HFFc6 (cell line): ENCODE measurements around the gene INO80B. TPM values are rescaled to one million over a fixed set of nuclear protein-coding genes. Genes with fewer than 3 reads are reported as not detected.
"Not testable (repeated sequence)": the region's sequence is repeated elsewhere in the genome, so short reads cannot be mapped to it uniquely, and the experiment has no call there.

Experiments used
- DNase-seq: peaks from one replicate; pipeline ENCODE4 v3.0.0-alpha.2; 2018
- H3K27ac Mint-ChIP-seq: 2 replicates; pipeline ENCODE4 v1.8.0; 2020; ENCODE audit warnings: mild to moderate bottlenecking, mixed read lengths
- H3K27me3 Mint-ChIP-seq: 2 replicates; pipeline ENCODE4 v1.8.0; 2021; ENCODE audit warnings: mild to moderate bottlenecking, moderate library complexity, mixed read lengths; ENCODE audit not compliant: insufficient read depth
- H3K36me3 Mint-ChIP-seq: 2 replicates; pipeline ENCODE4 v1.8.0; 2021; ENCODE audit warnings: low read depth, mixed read lengths
- H3K4me1 Mint-ChIP-seq: 2 replicates; pipeline ENCODE4 v1.8.0; 2020; ENCODE audit warnings: low read depth, mixed read lengths
- H3K4me3 Mint-ChIP-seq: 2 replicates; pipeline ENCODE4 v1.8.0; 2020; ENCODE audit warnings: mild to moderate bottlenecking, moderate library complexity, mixed read lengths
- H3K9me3 Mint-ChIP-seq: 2 replicates; pipeline ENCODE4 v1.8.0; 2020; ENCODE audit warnings: mild to moderate bottlenecking, mixed read lengths
- total RNA-seq, 6 experiments: library from RNA; stranded (reverse); fragmentation: NEBNext Ultra II Directional; extraction: Animal tissue kit (Norgen Biotek cat#: 25700); gene quantifications; 2 replicates in 1 of 6; 3 replicates in 5 of 6; pipeline ENCODE4 v1.2.3, GENCODE V29; 2021
- TF ChIP-seq, protein P1 (sequence below): fragments of 200-600 bp; sonication (generic); IDR thresholded peaks from 2 replicates; pipeline ENCODE4 v1.5.0; 2021; ENCODE audit warnings: antibody characterized with exemption, mild to moderate bottlenecking

The INO80B gene
- total RNA-seq, 6 experiments from 2014 or later = 18.4 to 26.9 (median 21.4) TPM

DNA sequence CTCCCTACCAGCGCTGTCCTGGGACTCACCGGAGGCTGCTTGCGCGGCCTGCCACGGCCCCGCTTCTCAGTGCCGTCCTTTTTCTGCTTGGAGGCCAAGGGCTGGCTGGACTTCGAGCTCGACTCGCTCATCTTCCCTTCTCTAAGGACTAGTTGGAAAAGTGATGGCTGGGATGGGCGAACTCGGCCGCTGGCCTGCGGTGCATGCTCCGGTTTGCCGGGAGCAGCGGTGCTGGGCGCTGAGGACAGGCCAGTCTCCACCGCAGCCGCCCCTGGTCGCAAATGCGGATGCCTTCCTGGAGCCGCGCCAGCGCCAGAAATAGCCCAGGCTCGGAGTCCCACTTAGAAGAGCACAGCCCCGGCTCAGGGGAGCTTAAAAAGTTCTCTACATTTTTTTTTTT is 36.6 kb upstream of the INO80B start:
- peaks cover 21% of the 10 kb centered on the region for H3K4me1 Mint-ChIP-seq
- no peaks in the 10 kb centered on the region for H3K36me3 Mint-ChIP-seq
- no peak for DNase-seq
- H3K9me3 Mint-ChIP-seq = no peaks in the 10 kb centered on the region
- no peak overlapping the region for H3K27ac Mint-ChIP-seq
- no peak overlapping the region for H3K4me3 Mint-ChIP-seq
- no peaks in the 10 kb centered on the region; the same call in 1 of the 2 replicates for H3K27me3 Mint-ChIP-seq
- TF ChIP-seq, protein P1, sequence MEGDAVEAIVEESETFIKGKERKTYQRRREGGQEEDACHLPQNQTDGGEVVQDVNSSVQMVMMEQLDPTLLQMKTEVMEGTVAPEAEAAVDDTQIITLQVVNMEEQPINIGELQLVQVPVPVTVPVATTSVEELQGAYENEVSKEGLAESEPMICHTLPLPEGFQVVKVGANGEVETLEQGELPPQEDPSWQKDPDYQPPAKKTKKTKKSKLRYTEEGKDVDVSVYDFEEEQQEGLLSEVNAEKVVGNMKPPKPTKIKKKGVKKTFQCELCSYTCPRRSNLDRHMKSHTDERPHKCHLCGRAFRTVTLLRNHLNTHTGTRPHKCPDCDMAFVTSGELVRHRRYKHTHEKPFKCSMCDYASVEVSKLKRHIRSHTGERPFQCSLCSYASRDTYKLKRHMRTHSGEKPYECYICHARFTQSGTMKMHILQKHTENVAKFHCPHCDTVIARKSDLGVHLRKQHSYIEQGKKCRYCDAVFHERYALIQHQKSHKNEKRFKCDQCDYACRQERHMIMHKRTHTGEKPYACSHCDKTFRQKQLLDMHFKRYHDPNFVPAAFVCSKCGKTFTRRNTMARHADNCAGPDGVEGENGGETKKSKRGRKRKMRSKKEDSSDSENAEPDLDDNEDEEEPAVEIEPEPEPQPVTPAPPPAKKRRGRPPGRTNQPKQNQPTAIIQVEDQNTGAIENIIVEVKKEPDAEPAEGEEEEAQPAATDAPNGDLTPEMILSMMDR = no peak

DNA sequence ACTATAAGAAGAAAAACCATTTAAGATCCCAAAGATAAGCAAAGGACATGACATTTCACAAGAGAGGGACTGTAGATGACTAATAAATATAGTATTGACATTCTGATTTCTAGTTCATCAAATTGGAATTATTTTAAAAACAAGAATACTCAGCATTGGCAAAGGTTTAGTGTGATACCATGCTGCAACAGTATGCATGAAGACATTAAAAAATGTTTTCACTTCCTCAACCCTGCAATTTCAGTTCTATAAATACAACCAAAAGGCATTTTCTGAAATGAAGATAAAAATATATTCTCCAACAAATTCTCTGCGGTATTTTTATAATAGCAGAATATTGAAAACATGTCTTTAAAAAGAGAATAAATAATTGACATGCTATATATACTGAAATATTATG is 35.5 kb upstream of the INO80B start:
- Mint-ChIP-seq H3K4me3 (no peak overlapping the region), H3K4me1 (peaks cover 26% of the 10 kb centered on the region), H3K36me3 (0 out of 2 replicates have a peak, but pooled peaks cover under 1% of the 10 kb centered on the region), H3K27ac (no peak overlapping the region), H3K27me3 (no peaks in the 10 kb centered on the region; the same call in 1 of the 2 replicates), H3K9me3 (no peaks in the 10 kb centered on the region)
- no peak for DNase-seq
- TF ChIP-seq, protein P1 = no peak

DNA sequence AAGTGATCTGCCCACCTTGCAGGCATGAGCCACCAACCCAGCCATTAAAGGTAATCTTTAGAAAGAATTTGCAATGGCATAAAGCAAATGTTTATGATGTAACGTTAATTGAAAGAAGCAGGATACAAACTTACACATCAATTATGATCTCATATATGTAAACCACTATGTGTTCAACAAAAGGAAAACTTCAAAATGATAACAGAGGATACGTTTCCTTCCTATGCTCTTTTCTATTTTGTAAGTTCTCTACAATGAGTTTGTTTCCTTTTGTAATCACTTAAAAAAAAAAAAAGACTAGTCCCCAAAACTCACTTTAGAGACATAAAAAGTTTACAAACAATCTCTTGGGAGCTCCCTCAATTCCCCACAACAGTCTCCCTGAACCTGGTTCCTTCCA is 34.9 kb upstream of the INO80B start:
- H3K4me3 Mint-ChIP-seq = peak overlapping the region; percentile 11; the same call in 1 of the 2 replicates

DNA sequence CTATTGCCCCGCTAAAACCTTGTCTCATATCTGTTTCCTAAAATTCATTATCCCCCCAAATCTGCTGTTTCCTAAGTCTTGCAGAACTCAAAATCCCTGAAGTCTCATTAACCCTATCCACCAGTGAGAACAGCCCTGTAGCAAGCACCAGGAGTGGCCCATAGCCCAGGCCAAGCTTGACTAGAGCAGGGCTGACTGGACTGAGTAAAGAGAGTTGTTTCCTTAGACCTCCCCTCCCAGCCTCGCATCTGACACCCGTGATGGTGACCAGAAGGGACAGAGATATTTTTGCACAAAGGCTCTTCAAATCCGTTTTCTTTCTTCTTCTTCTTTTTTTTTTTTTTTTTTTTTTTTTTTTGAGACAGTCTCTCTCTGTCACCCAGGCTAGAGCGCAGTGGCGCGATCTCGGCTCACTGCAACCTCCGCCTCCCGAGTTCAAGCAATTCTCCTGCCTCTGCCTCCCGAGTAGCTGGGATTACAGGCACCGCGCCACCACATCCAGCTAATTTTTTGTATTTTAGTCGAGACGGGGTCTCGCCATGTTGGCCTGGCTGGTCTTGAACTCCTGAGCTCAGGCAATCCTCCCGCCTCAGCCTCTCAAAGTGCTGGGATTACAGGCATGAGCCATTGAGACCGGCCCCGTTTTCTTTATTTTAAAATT is 34.3 kb upstream of the INO80B start:
- H3K9me3 Mint-ChIP-seq, H3K27me3 Mint-ChIP-seq, H3K36me3 Mint-ChIP-seq, DNase-seq: not testable (repeated sequence)
- peak overlapping the region; percentile 98 for H3K4me3 Mint-ChIP-seq
- peaks cover 38% of the 10 kb centered on the region for H3K4me1 Mint-ChIP-seq
- peak overlapping the region; percentile 98 for H3K27ac Mint-ChIP-seq

More for the DNA sequence above, 34.9 kb upstream of the INO80B start:
- DNase-seq = no peak
- Mint-ChIP-seq H3K27me3 (no peaks in the 10 kb centered on the region; the same call in 1 of the 2 replicates), H3K36me3 (peaks cover 7% of the 10 kb centered on the region; the same call in 1 of the 2 replicates), H3K4me1 (peaks cover 33% of the 10 kb centered on the region), H3K9me3 (no peaks in the 10 kb centered on the region), H3K27ac (peak overlapping the region; percentile 13)
- TF ChIP-seq, protein P1 = no peak

DNA sequence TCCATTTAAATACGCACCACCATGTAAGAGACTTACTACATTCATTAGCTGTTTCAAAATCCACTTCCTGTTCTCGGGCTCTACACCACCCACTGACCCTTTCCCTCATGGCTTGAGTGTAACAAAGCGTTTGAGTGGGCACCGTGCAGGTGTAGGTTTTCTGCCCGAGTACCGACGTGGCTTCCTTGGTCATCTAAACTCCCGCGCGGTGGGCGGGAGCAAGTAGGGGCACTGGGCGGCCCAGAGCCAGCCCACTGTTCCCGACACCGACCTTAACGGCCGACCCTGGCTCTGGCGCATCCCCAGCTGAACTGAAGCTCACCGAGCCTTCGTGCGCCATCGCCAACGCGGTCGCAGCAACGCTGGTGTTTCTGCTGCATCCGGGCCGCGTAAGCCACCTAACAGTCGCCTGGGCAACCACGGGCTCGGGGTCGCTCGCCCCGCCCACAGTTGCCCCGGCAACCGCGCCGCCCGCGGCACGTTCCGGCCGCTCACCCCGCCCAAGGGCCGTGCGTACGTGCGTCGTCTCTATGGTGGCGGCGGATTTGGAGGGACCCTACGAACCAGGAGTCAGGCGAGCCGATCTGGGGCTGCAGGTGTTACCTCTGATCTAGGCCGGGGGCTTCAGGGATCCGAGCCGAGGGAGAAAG is 33.5 kb upstream of the INO80B start, which contains the start of the genes C2orf81 and WDR54:
Gene C2orf81, minus strand, starts transcription at position 399 of the 650 bp plus-strand sequence. Its CDS starts 59 bp downstream, at position 340.
Gene WDR54, plus strand, starts transcription at position 510 of the 650 bp plus-strand sequence. CDS start 424 bp downstream, outside the sequence.
- peak; percentile 87 for DNase-seq
- H3K4me3 Mint-ChIP-seq = peak within 1 kb of the TSS; percentile 98
- H3K4me1 Mint-ChIP-seq = peaks cover 41% of the 10 kb centered on the region
- TF ChIP-seq, protein P1 = no peak
- no peaks in the 10 kb centered on the region; the same call in 1 of the 2 replicates for H3K27me3 Mint-ChIP-seq
- no peaks in the 10 kb centered on the region for H3K9me3 Mint-ChIP-seq
- H3K27ac Mint-ChIP-seq = peak within 1 kb of the TSS; percentile 98
- peaks cover 15% of the 10 kb centered on the region for H3K36me3 Mint-ChIP-seq
